ENCODE data around the gene ARNT2.

- TF ChIP-seq, protein P1, sequence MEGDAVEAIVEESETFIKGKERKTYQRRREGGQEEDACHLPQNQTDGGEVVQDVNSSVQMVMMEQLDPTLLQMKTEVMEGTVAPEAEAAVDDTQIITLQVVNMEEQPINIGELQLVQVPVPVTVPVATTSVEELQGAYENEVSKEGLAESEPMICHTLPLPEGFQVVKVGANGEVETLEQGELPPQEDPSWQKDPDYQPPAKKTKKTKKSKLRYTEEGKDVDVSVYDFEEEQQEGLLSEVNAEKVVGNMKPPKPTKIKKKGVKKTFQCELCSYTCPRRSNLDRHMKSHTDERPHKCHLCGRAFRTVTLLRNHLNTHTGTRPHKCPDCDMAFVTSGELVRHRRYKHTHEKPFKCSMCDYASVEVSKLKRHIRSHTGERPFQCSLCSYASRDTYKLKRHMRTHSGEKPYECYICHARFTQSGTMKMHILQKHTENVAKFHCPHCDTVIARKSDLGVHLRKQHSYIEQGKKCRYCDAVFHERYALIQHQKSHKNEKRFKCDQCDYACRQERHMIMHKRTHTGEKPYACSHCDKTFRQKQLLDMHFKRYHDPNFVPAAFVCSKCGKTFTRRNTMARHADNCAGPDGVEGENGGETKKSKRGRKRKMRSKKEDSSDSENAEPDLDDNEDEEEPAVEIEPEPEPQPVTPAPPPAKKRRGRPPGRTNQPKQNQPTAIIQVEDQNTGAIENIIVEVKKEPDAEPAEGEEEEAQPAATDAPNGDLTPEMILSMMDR (IDR thresholded peaks at IDR 0.05; ENCODE audit: low read depth, low read length) = no peak
- TF ChIP-seq, protein P2, sequence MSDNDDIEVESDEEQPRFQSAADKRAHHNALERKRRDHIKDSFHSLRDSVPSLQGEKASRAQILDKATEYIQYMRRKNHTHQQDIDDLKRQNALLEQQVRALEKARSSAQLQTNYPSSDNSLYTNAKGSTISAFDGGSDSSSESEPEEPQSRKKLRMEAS (IDR thresholded peaks at IDR 0.05; ENCODE audit: low read depth, low read length) = no peak
Measured at GRCh38 chr15:80500021-80500420, 95.8 kb downstream of the ARNT2 start.

Data from NB4 (cell line).